ENCODE results near the gene EDN1.

EDN1 gene

DNA sequence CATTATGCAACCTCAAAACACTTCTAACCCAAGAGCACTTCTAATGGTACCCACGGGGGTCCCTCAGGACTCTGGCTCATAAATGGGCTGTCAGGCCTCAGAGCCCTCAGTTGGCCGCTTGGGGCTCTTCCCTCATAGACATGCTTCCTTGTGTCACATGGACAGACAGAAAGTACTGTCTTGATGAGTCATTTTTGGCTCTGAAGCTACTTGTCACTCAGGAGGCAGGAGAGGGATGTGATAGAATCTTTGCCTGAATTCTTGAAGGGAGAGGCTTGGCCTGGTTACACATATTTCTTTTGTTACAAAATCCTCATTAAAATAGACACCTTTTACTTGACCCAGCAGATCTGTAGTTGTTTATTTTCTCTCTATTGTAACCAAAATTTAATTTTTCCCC, 15.1 kb upstream of the EDN1 start:
- no peak for DNase-seq (ENCODE audit: extremely low spot score)
- POLR2A ChIA-PET, result no interaction called here
- CTCF ChIA-PET, result interaction anchor here (1.7 to 2.0 kb wide), 2 partner anchors 12 to 14 kb away, joined by 7 read pairs; no protein-coding TSS in a partner anchor
- TF ChIP-seq CTCF (IDR thresholded peaks at IDR 0.05; ENCODE audit: control extremely low read depth, extremely low read depth, low read depth, missing control alignments), result no peak

DNA sequence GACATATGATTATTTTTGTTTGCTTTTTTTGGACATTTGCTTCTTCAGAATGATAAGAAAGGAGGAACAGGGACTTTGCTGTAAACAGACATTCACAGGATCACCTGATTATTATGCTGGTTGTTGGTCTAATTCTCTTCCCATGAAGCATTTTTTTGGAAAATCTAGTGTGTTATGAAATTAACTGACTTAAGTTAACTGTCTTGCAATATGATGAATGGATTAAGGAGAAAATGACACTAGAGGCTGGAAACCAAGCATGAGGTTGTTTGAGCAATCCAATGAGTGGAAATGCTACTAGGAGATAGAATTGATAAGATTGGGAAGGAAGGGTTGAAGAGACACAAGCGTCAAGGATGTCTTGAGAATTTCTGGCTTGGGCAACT, 13.2 kb upstream of the EDN1 start:
- CTCF ChIA-PET, result interaction anchor here (2.2 to 2.3 kb wide), 2 partner anchors 11 to 13 kb away, joined by 11 to 16 read pairs; partner anchors contain the start of gene EDN1
- TF ChIP-seq CTCF (IDR thresholded peaks at IDR 0.05; ENCODE audit: control extremely low read depth, extremely low read depth, low read depth, missing control alignments), result no peak

DNA sequence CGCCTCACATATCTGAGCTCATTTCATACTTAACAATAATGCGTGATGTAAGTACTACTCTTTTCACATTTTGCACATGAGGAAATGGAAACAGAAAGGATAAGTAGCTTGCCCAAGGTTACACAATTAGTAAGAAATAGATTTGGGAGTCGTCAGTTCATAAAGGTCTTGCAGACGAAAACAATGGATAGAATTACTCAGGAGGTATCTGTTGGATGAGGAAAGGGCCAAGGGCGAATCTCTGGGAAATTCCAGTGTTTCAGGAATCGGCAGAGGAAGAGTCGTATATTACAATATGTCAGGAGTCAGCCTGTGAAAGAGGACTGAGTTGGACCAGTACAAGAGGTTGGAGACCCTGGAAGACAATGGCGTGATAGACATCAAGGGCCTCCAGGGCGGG, 12.8 kb upstream of the EDN1 start:
- ChIA-PET CTCF (interaction anchor here (1.3 to 2.3 kb wide), 3 partner anchors 10 to 15 kb away, joined by 5 to 16 read pairs (median 11); partner anchors contain the start of gene EDN1), POLR2A (no interaction called here)

More for the DNA sequence above, 13.2 kb upstream of the EDN1 start:
- POLR2A ChIA-PET, result no interaction called here
- no peak for DNase-seq (ENCODE audit: extremely low spot score)

DNA sequence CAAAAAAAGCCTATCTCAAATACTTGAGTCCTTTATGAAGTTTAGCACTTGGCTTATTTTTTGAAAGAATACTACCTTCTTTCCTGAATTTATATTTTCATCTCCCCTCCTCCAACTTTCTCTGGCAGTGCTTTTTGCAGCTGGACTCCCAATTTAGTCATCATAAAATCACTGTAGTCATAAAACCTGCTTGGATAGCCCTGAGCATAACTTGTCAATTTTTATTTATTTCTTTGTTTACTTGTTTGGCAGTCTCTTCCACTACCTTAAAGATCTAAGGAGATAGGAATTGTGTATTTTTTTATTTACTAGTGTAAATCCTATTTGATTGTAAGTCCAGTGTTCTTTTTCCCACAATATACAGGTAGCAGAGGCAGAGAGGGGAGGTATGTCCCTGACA, 11.2 kb upstream of the EDN1 start:
- no peak for DNase-seq (ENCODE audit: extremely low spot score)
- no peak for TF ChIP-seq CTCF (IDR thresholded peaks at IDR 0.05; ENCODE audit: control extremely low read depth, extremely low read depth, low read depth, missing control alignments)
- ChIA-PET CTCF (interaction anchor here (1.3 to 4.0 kb wide), 4 partner anchors 9 to 703 kb away, joined by 3 to 46 read pairs (median 7); partner anchors contain the start of gene EDN1), POLR2A (no interaction called here)

More for the DNA sequence above, 12.8 kb upstream of the EDN1 start:
- no peak for TF ChIP-seq CTCF (IDR thresholded peaks at IDR 0.05; ENCODE audit: control extremely low read depth, extremely low read depth, low read depth, missing control alignments)
- DNase-seq (ENCODE audit: extremely low spot score), result no peak

DNA sequence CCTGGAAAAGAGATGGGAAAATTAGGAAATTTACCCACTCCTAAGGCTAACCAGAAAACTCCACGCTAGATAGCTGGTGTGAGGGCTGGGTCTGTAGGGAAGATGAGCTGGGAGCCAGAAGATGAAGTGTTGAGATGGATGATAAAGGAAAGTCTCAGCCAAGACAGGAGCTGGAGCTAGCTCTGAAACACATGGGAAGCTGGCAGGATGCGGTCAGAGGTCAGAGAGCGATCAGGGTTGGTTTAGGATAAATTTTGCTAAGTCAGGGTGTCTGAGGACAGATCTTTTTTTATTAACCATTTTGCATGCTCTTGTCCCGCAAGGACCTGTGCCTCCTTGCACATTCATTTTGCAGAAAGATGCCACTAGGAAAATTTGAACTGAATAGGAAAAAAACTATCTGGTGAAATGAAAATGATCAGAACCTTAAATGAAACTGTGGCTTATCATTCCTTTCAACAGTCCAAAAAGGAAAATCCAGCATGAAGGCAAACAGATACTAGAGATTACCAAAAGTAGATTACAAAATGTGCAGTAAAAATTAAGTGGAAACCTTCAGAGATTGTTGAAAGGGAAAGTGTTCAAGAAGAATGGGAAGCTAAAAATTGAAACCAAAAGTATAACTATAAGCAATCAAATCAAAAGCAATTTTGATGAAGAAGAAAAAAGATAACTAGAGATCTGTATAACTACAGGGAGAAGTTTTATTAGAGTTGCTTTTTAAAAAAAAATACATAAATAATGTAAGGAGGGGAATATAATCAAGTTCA, 10.7 kb upstream of the EDN1 start:
- CTCF ChIA-PET, result interaction anchor here (0.8 to 4.0 kb wide), 4 partner anchors 11 to 704 kb away, joined by 3 to 46 read pairs (median 3); partner anchors contain the start of gene EDN1
- no peak for DNase-seq (ENCODE audit: extremely low spot score)
- POLR2A ChIA-PET, result no interaction called here
- TF ChIP-seq CTCF (IDR thresholded peaks at IDR 0.05; ENCODE audit: control extremely low read depth, extremely low read depth, low read depth, missing control alignments), result no peak

DNA sequence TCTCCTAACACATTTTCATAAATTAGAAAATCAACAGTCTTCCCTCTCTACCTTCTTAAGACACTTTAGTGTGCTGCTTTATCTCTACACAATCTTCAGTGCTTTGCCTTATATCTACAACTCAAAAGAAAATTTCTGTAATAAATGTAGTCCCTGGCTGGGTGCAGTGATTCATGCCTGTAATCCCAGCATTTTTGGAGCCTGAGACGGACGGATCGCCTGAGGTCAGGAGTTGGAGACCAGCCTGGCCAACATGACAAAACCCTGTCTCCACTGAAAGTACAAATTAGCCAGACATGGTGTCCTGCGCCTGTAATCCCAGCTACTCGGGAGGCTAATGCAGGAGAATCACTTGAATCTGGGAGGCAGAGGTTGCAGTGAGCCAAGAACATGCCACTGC, 9.7 kb upstream of the EDN1 start:
- POLR2A ChIA-PET, result no interaction called here
- TF ChIP-seq CTCF (IDR thresholded peaks at IDR 0.05; ENCODE audit: control extremely low read depth, extremely low read depth, low read depth, missing control alignments), result no peak
- CTCF ChIA-PET, result interaction anchor here (0.8 to 4.0 kb wide), 3 partner anchors 10 to 705 kb away, joined by 3 to 46 read pairs (median 3); partner anchors contain the start of gene EDN1
- no peak for DNase-seq (ENCODE audit: extremely low spot score)
